GM20431 (cell line): Measurements from ENCODE around the gene LCA5.
"Not testable (repeated sequence)": the region's sequence is repeated elsewhere in the genome, so short reads cannot be mapped to it uniquely, and the experiment has no call there.

Experiments used
- in situ Hi-C: fragments of 300-500 bp; cut with MseI, MboI; formaldehyde crosslinking; loops from one replicate; pipeline ENCODE4 v1.15.0; 2020; ENCODE audit warnings: low sequenced_read_pairs; ENCODE audit not compliant: unreplicated experiment

Gene LCA5

DNA sequence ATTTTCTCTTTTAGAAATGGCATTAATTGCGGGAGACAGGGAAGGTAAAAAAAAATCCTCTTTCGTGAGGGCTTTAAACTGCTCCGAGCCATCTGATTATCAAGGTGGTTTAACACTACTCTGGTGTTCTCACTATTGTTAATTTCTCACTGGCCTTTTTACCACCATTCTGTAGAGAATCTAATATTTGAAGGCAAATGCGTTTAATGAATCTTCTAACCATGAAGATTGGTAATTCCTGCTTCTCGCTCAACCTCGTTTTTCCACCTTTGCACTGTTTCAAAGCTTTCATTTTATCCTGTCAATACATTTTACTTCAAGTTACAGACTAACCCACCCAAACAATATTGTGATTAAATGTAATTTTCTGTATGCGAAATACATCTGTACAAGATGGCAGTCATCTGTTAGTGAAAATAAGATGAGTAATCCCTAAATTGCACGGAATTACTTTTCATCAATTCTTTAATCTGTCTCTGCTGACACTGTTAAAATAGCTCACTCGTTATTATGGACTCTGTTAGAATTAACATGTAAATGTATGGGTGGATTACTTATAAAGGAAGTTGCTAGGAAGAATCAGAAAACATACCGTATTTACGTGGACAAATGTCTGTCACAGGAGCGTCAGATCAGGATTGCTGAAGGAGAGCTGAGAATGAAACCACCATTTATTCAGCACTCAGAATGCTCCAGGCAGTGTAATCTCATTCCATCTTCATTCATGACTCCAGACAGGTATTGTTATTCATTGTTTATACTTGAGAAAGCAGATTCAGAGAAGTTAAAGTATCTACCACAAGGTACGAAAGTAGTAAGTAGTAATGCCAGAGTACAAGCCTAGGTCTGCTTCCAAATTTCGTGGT is 1.1 kb upstream of the LCA5 start:
- in situ Hi-C loops: no loop called here

DNA sequence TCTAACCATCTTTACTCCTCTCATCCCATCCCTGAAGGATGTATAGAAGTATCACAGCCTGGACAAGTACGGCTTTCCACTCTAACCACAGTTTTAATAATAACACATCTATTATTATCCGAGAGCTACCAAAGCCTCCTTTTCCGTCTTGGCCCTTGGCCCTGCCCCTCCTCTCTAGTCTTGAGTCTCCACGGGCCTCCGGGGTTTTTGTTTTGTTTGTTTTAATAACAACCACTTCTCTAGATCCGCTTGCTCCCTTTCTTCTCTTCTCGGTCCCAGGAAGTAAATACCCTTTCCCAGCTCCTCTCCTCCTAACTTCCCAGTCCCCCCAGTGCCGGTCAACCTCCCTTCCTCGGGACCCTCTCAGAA is 661 bp downstream of the LCA5 start:
- in situ Hi-C loops: no loop called here

GRCh38 chr6:79529567-79529966 is 7.7 kb downstream of the LCA5 start:
- in situ Hi-C loops: not testable (repeated sequence)

- in situ Hi-C loops: no loop called here
Measured at GRCh38 chr6:79526897-79527296, 10.3 kb downstream of the LCA5 start.

GRCh38 chr6:79525272-79526100 is 11.7 kb downstream of the LCA5 start:
- in situ Hi-C loops: no loop called here

DNA sequence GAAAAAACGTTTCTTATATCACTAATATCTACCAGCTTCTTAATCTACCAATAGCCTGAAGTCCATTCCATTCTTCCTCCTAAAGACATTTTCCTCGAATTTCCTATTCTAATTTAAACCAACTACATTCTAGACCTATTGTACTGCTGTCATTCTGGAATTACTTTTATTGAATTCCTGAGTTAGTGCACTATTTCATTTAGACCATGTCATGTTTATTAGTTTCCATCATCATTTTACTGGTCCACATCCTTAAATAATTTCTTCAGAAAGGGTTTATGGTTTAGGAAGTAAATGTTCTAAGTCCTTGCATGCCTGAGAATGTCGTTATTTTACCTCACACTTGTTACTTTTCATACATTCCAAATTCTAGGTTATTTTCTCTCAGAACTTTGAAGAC is 13.2 kb downstream of the LCA5 start:
- in situ Hi-C loops: no loop called here

DNA sequence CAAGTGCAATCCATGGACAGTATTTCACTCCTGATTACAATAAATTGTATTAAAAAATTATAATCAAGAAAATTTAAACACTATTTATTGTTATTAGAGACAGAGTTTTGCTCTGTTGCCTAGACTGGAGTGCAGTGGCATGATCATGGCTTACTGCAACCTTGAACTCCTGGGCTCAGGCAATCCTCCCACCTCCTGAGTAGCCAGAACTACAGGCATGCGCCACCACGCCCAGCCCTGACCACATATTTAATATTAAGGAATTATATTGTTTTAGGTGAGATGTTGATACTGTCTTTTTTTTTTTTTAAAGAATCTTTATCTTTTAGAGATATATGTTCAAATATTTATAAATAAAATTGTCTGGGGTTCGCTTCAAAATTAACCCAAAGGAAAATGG is 14.6 kb downstream of the LCA5 start:
- in situ Hi-C loops: no loop called here

GRCh38 chr6:79520534-79520933 is 16.7 kb downstream of the LCA5 start:
- in situ Hi-C loops: no loop called here

- in situ Hi-C loops: no loop called here
Measured at GRCh38 chr6:79518842-79519241, 18.4 kb downstream of the LCA5 start.

DNA sequence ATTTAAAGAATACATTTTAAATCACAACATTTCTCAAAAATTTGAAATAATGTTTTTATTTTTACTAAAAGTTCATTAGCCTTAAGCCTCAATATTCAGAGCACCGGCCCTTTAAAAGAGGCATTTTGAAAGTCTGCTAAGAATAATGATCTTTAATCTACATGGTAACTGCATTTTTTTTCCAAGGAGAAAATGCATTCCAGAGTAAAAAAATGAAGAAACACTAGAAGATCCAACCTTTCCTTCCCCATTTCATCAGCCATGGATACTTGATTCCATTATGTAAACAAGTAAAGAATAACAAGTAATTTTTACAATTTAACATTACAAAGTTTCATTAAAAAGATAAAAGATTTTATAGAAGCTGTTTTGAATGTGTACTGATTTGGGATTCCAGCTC is 21.8 kb downstream of the LCA5 start:
- in situ Hi-C loops: no loop called here

DNA sequence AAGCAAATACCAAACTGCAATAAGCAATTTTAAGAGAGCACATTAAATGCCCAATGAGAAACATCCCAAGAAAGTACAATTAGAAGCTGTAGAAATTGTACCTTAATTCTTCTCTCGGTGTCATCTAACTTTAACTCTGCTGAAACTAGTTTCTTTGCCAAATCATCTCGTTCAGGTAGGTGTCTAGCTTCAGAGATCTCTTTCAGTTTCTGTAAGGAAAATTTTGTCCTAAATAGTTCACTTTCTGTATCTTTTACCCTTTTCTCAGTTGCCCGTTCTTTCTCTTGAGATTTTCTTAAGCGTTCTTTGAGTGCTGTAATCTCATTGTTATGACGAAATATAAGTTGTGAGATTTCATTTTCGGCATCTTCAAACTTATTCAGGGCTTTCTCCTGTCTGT is 24.1 kb downstream of the LCA5 start:
- in situ Hi-C loops: no loop called here

DNA sequence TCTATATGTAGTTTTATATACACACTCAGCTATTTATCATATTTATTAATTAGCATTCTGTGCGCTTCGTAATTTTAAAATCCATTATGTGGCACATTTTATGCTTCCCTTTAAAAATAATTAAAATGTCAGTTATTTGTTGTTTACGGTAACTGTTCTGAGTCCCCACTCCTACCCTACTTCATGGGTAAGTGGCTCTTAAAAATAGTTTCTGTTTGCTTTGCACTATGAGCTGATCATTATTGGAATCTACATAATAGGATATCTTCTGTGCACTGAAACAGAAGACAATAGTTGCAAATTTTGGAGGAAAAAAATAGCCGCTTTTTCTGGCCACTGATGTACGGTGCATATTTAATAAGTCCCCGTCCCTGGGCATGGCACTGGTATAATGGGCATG is 25.2 kb downstream of the LCA5 start:
- in situ Hi-C loops: no loop called here

GRCh38 chr6:79510707-79511106 is 26.5 kb downstream of the LCA5 start:
- in situ Hi-C loops: no loop called here

- in situ Hi-C loops: no loop called here
Measured at GRCh38 chr6:79506251-79506650, 31.0 kb downstream of the LCA5 start.

DNA sequence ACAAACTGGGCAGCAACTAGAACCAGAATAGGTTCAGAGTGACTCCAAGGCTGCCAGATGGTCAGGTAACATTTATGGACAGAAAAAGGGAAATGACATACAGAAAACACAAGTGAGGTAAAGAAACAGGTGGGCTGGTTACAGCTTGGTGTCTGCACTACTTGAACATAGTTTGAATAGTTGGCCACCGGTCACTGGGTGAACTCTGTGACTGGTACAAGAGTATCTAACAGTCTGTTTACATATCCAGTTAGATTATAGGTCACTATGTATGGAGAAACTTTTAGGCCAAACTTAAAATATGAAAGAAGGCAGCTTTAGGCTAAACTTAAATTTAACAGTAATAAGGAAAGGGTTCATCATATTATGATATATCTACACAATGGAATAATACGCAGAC is 32.9 kb downstream of the LCA5 start:
- in situ Hi-C loops: no loop called here

DNA sequence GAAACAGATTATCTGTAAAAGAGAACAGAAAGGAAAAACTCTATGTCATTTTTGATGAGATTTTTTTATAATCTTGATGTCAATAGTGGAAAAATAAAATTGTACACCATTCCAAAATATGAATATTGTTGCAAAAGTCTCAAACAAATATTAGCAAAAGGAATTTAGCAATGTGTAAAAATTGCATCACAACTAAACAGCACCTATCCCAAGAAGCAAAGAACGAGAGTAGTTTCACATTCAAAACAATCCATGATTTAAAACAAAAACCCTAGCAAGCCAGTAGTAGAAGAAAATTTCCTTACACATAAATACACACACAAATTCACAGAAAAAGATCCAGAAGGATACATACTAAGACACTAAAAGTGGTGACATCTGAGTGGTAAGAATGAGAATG is 38.4 kb downstream of the LCA5 start:
- in situ Hi-C loops: no loop called here

GRCh38 chr6:79495246-79495645 is 42.0 kb downstream of the LCA5 start:
- in situ Hi-C loops: no loop called here

DNA sequence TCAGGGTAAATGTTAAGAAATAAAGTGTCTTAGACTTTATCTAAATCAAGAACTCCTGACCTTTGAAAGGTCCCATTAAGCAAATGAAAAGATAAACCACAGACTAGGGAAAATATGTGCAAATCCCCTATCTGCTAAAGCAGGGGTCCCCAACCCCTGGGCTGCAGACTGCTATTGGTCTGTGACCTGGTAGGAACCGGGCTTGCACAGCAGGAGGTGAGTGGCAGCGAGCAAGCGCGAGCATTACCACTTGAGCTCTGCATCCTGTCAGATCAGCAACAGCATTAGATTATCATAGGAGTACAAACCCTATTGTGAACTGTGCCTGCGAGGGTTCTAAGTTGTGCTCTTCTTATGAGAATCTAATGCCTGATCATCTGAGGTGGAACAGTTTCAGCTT is 42.4 kb downstream of the LCA5 start:
- in situ Hi-C loops: no loop called here

DNA sequence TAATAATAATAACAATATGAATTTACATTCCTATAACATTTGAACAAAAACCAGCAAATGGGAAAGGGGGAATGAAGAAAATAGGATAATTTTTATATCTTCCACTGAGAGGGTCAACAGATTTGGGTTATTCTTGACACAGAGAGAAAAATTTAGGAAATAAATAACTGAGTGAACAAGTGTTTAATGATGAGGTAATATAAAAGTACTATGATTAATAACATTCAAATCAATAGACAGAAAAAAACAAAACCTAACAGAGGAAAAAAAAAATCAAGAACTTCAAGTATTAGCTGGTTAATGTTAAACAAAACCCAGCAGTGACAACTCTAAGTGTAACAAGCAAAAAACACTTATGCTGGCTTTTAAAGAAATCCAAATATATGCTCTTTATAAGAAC is 66.5 kb downstream of the LCA5 start:
- in situ Hi-C loops: no loop called here

DNA sequence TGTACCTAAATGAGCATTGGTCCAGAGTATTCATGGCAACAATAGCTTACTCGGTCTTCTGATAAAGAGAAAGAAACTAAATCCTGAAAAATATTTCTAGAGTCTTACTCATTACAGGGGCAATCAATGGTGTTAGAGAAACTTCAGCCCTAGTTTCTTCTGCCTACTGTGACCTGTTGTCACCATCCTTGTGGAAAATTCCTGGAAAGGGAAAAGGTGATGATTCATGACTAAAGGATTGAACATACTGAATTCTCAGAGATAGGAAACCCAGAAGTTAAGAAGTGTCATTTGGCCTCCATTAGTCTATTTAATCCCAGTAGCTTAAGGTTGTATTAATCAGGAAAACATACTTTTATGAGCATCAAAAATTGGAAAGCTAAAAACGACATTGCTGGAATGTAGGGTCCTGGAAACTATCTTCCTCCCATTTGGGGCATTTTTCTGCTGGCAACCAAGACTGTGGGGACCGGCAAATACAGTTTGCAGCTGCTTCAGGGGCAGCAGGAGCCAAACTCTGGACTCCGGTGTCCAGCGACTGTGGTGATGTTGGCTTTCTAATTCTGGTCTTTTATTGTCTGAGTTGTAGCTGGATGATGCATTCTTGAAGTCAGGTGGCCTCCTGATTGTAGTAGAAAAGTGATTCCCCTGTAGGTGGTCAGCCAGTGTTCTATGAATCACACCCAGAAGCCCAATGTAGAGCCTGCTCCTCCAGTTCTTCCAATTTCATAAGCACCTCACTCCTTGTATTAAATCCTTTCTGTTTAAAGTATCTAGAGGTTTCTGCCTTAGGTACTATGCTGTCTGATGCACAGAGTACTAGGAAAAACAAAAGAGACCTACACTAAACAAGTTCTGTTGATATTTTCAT is 67.6 kb downstream of the LCA5 start:
- in situ Hi-C loops: no loop called here

DNA sequence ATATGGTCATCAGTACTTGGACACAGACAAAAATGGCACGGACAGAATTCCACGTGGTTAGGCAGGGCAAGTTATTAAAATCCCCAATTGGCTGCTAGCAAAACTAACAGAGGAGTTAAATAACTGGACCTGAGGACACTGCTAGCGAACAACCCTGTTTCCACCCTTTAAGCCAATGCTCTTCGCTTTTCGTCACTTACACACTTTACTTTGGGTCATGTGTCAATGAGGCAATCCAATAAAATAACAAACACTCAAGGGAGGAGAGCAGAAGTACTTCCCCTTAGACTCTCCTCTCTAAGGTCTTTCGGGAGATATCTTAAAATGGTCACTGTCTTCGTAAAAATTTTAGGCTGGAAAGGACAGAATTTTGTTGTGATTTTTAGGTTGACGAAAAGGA is 68.6 kb downstream of the LCA5 start:
- in situ Hi-C loops: no loop called here
